Measurements from ENCODE around the gene UBR1. TPM values are rescaled to one million over a fixed set of nuclear protein-coding genes. Genes with fewer than 3 reads are reported as not detected.

UBR1 gene
- total RNA-seq, 1 experiment from 2014 or later, result 23.2 TPM

- H3K9me3 ChIP-seq (ENCODE audit: control insufficient read depth, insufficient read depth, low read depth, low read length), result no peaks in the 10 kb centered on the region
- TF ChIP-seq POLR2AphosphoS5 (IDR thresholded peaks at IDR 0.05; ENCODE audit: low read depth, low read length), result no peak
- H3K36me3 ChIP-seq (ENCODE audit: control insufficient read depth, insufficient read depth, low read length), result no peaks in the 10 kb centered on the region
- POLR2A ChIA-PET, result interaction anchor here (0.6 kb wide), 1 partner anchor 42 kb away, joined by 3 read pairs; no protein-coding TSS in a partner anchor
- no peak overlapping the region; a peak in 1 of 4 replicates for H3K4me3 ChIP-seq (ENCODE audit: low read depth in 2 of 2, low read length in 2 of 2)
- ATAC-seq (no peak), DNase-seq (ENCODE audit: low read depth, low spot score) (no peak)
- no TSS peak for BruUV-seq (replicated peaks)
- peaks cover 6% of the 10 kb centered on the region; the same call in 1 of the 2 replicates for H3K4me1 ChIP-seq (ENCODE audit: control insufficient read depth, insufficient read depth, low read length)
- intact Hi-C loops (cut with micrococcal nuclease; ENCODE audit: unreplicated experiment) (no loop called here), in situ Hi-C loops (cut with HindIII; ENCODE audit: low pct_unique_long_range_greater_than_20kb, low sequenced_read_pairs) (no loop called here)
- H3K27ac ChIP-seq (ENCODE audit: low read length), result peak overlapping the region; percentile 77; the same call in 1 of the 2 replicates
- no peaks in the 10 kb centered on the region for H3K27me3 ChIP-seq (ENCODE audit: control insufficient read depth, insufficient read depth, low read length)
- CTCF ChIA-PET, result no interaction called here
These were observed 190.1 kb downstream of the UBR1 start for GRCh38 chr15:42915654-42916315.

DNA sequence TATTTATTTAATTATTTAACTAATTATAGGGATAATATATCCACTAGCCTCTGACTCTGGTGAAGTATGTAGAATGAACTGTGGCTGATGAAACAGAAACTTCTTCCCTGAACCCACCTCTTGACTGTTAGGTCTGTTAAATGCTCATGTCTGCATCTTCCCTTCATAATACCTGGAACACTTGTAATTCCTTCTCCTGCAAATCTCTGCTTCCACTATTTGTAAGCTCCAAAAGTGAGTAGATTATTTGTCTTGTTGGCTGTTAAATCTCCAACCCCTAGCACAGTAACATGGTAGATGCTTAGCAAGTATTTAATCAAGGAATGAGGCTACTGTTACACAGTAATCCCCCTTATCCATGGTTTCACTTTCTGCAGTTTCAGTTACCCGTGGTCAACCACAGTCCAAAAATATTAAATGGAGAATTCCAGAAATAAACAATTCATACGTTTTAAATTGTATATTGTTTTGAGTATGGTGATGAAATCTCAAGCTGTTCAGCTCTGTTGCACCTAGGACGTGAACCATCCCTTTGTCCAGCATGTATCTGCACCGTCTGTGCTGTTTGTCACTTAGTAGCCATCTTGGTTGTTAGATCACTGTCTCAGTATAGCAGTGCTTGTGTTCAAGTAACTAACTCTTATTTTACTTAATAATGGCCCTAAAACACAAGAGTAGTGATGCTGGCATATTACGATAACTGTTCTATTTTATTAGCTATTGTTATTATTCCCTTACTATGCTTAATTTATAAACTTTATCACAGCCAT lies 190.9 kb downstream of the UBR1 start:
- peak overlapping the region; percentile 77 for H3K27ac ChIP-seq (ENCODE audit: low read length)
- no TSS peak for BruUV-seq (replicated peaks)
- H3K9me3 ChIP-seq (ENCODE audit: control insufficient read depth, insufficient read depth, low read depth, low read length), result no peaks in the 10 kb centered on the region
- ATAC-seq, result peak; percentile 72
- DNase-seq (ENCODE audit: low read depth, low spot score), result no peak
- H3K4me1 ChIP-seq (ENCODE audit: control insufficient read depth, insufficient read depth, low read length), result peaks cover 6% of the 10 kb centered on the region; the same call in 1 of the 2 replicates
- H3K27me3 ChIP-seq (ENCODE audit: control insufficient read depth, insufficient read depth, low read length), result no peaks in the 10 kb centered on the region
- H3K4me3 ChIP-seq (ENCODE audit: low read depth in 2 of 2, low read length in 2 of 2), result peak overlapping the region; percentile 32 to 49
- in situ Hi-C loops (cut with HindIII; ENCODE audit: low pct_unique_long_range_greater_than_20kb, low sequenced_read_pairs), result no loop called here
- ChIA-PET POLR2A (interaction anchor here (0.6 kb wide), 1 partner anchor 41 kb away, joined by 3 read pairs; no protein-coding TSS in a partner anchor), CTCF (interaction anchor here (0.5 kb wide), 1 partner anchor 265 kb away, joined by 4 read pairs; no protein-coding TSS in a partner anchor)
- intact Hi-C loops (cut with micrococcal nuclease; ENCODE audit: unreplicated experiment), result no loop called here
- TF ChIP-seq REST (IDR thresholded peaks at IDR 0.05; ENCODE audit: insufficient read depth in 1 of 2, low read depth in 2 of 2, low read length in 1 of 2) (no peak), CTCF (IDR thresholded peaks at IDR 0.05) (no peak)
- H3K36me3 ChIP-seq (ENCODE audit: control insufficient read depth, insufficient read depth, low read length), result no peaks in the 10 kb centered on the region

DNA sequence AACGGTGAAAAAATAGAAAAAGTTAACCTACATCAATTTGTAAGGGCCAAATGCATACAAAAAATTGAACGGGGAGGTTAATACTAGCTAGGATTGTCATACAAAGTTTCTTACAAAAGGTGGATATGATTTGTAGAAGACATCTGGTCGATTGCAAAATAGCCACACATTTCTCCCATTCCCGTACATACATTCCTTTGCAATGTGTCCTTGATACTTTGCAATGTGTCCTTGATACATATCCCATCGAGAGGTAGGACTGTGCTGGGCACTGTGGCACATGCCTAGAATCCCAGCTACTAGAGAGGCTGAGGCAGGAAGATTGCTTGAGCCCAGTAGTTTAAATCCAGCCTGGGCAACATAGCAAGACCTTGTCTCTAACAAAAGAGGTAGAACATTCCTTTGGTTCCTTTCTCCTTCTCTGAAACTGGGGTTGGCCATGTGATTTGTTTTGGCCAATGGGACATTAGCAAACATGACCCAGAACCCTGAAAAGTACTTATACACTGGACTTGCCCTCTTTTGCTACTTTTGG lies 194.7 kb downstream of the UBR1 start:
- H3K27me3 ChIP-seq (ENCODE audit: control insufficient read depth, insufficient read depth, low read length), result no peaks in the 10 kb centered on the region
- no peaks in the 10 kb centered on the region for H3K36me3 ChIP-seq (ENCODE audit: control insufficient read depth, insufficient read depth, low read length)
- CTCF ChIA-PET, result no interaction called here
- intact Hi-C loops (cut with micrococcal nuclease; ENCODE audit: unreplicated experiment) (no loop called here), in situ Hi-C loops (cut with HindIII; ENCODE audit: low pct_unique_long_range_greater_than_20kb, low sequenced_read_pairs) (no loop called here)
- TF ChIP-seq TCF7L2 (IDR thresholded peaks at IDR 0.05; ENCODE audit: low read depth, low read length), result no peak
- no peak for TF ChIP-seq POLR2AphosphoS5 (IDR thresholded peaks at IDR 0.05; ENCODE audit: low read depth, low read length)
- TF ChIP-seq SIN3A (IDR thresholded peaks at IDR 0.05; ENCODE audit: borderline replicate concordance, insufficient read depth, low read depth, low read length), result no peak
- no peak for TF ChIP-seq CTCF (IDR thresholded peaks at IDR 0.05)
- TF ChIP-seq REST (IDR thresholded peaks at IDR 0.05; ENCODE audit: insufficient read depth in 1 of 2, low read depth in 2 of 2, low read length in 1 of 2), result no peak
- H3K4me3 ChIP-seq (ENCODE audit: low read depth in 2 of 2, low read length in 2 of 2), result no peak overlapping the region
- peaks cover 10% of the 10 kb centered on the region; the same call in 1 of the 2 replicates for H3K4me1 ChIP-seq (ENCODE audit: control insufficient read depth, insufficient read depth, low read length)
- H3K27ac ChIP-seq (ENCODE audit: low read length), result no peak overlapping the region
- no peak for ATAC-seq
- BruUV-seq (replicated peaks), result no TSS peak
- H3K9me3 ChIP-seq (ENCODE audit: control insufficient read depth, insufficient read depth, low read depth, low read length), result no peaks in the 10 kb centered on the region
- no peak for DNase-seq (ENCODE audit: low read depth, low spot score)
- POLR2A ChIA-PET, result no interaction called here
